Activated CD4-positive, CD25-positive, alpha-beta regulatory T cell treated with anti-CD3 and anti-CD28 coated beads, Interleukin-2, amount 50 U/mL, for 24 hours (primary cell): Measurements from ENCODE around the gene BRD1.
"Not testable (repeated sequence)": the region's sequence is repeated elsewhere in the genome, so short reads cannot be mapped to it uniquely, and the experiment has no call there.

Experiments
- ATAC-seq, 2 donors: fragments of 150-1000 bp; cut with Tn5 transposase; one replicate each; pipeline ENCODE4 v1.10.0; 2021; ENCODE audit warnings: mild to moderate bottlenecking in 1 of 2, moderate library complexity in 1 of 2

The BRD1 gene

DNA sequence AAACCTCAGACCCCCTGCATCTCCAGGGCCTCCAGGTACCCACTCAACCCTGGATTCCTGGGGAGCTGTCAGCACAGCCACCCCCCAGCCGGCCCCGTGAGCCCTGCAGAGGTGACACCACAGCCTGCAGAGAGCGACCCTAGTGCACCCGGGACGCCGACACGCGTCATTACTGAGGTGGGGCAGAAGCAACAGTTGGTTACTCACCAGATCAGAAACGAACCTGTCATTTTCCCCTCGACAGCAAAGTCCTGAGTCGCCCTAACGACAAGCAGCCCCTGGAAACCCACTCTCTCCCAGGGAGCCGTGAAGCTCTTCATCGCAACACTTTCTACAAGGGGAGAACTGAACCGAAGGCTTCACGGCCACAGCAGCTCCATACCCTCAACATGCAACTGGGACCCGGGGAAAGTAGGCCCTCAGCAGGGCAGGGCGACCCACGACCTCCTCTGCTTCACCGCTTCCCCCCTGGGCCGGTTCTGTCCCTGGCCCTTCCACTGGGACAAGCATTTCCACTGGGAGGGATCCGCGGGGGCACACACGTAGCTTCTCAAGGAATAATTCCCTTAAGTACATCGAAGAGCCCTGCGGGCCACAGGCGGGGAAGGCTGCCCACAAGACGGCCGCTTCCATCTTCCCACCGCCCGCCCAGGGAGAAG, 1.6 kb downstream of the BRD1 start:
- ATAC-seq = peak; percentile 80 to 84

GRCh38 chr22:49825436-49825835, 2.2 kb downstream of the BRD1 start:
- no peak for ATAC-seq

- no peak for ATAC-seq
These were observed 2.7 kb downstream of the BRD1 start for GRCh38 chr22:49824936-49825335.

- no peak for ATAC-seq
These were observed 3.3 kb downstream of the BRD1 start for GRCh38 chr22:49824185-49824925.

DNA sequence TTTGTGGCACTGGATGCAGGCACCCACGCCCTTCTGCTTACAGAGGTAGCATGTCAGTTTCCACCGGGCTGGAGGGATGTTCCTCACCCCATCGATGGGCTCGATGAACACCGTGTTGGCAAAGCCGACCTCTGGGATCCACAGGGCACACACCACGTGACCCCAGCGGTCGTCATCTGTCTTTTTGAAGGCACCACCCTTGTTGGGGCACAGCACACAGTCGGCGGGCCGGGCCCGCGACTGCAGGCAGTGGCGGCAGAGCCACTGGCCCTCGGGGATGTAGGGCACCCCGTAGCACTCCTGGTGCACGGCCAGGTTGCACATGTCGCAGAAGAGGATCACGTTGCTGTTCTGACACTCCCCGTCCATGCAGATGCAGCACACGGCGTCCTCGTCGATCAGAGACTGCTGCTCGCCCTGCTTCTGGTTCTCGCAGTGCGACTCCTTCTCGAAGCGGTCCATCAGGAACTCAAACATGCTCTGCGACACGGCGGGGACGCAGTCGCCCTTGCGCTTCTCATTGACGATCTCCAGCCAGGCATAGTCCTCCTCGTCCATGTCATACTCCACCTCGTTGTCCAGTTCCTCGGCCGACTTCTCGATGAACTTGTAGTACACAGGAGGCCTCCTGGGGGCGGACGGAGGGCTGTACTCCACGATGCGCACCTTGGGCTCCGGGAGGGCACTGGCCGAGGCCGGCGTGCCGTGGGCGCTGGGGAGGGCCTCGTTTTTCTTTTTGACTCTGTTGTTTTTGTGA, 4.2 kb downstream of the BRD1 start:
- ATAC-seq = no peak

- not testable (repeated sequence) for ATAC-seq
These were observed 5.9 kb downstream of the BRD1 start for GRCh38 chr22:49821741-49822140.

- no peak for ATAC-seq
These were observed 6.7 kb downstream of the BRD1 start for GRCh38 chr22:49820984-49821383.

DNA sequence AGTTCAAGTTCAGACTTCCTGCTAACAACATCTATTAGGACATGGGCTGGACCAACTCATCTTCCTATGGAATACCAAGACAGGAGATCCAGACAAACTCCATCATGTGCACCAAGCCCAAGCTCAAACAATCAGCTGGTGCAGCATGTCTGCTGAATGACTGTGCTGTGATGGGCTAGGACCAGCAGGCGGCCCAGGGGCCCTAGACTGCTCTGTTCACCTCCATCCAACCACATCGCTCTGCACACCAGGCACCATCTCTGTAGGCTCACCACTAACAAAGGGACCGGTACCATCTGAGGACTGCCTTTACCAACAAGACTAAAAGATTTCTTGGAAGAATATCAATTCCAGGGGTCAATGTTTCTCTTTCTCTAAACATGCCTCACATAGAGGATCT, 10.3 kb downstream of the BRD1 start:
- peak; percentile 24 to 38 for ATAC-seq

DNA sequence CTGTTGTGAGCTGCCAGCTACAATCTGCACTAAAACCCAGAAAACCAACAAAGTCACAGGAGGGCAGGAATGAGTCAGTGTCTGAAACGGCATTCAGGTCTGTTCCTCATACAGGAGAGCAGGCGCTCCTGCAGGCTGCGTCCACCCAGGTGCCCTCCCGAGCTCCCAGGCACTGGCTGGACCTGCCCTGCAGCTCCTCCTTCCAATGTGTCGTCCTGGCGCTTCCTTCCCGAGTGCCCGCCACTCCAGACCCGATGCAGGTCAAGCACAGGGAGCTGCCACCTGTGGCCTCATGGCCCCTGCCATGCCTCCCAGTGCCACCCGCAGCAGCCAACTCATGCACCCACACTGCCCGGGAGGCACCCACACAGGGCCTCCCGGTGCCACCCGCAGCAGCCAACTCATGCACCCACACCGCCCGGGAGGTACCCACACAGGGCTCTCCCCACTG, 12.0 kb downstream of the BRD1 start:
- ATAC-seq = peak; percentile 55 to 80

DNA sequence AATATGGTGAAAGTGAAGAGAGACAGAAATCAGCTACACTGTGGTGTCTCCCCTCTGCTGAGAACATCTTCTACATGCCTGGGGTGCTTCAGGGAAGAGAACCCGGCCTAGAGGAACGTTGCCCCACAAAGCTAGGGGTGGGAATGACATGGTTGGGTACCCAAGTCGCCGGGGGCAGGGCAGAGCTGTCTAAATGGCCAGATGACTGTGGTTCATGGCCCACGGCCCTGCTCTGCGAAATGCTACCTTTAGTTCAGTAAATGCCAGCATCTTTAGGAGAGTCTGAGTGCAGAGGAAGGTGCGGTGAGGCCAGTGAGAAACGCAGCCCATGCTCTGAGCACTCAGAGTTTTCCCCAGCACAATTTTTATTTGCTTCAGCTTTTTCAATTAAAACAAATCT, 12.8 kb downstream of the BRD1 start:
- no peak for ATAC-seq

GRCh38 chr22:49814164-49814686, 13.4 kb downstream of the BRD1 start:
- no peak for ATAC-seq

GRCh38 chr22:49812838-49813237, 14.8 kb downstream of the BRD1 start:
- no peak for ATAC-seq

DNA sequence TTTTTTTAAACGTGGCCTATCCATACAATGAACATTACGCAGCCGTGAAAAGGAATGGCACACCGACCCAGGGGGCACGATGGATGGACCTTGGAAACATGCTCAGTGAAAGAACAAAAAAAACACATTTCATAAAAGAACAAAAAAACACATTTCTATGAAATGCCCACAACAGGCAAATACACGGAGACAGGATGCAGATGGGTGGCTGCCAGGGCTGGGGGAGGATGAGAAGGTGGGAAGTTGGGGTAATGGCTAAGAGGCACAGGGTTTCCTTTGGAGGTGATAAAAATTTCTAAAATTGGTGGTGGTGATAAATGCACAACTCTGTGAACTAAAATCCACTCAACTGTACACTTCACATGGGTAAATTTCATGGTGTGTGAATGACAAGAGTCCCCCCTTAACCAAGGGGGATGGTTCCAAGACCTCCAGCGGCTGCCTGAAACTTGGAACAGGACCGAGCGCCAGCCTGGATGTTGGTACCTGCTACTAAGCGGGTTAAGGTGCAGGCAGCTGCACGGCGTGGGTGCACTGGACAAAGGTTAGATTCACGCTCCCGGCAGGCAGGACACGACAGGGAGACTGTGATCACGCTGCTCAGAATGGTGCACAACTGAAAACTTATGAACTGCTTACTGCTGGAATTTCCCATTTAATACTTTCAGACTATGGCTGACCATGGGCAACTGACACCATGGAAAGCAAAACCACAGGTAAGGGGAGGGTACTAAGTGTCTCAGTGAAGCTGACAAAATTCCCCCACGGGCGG, 16.5 kb downstream of the BRD1 start:
- no peak for ATAC-seq

DNA sequence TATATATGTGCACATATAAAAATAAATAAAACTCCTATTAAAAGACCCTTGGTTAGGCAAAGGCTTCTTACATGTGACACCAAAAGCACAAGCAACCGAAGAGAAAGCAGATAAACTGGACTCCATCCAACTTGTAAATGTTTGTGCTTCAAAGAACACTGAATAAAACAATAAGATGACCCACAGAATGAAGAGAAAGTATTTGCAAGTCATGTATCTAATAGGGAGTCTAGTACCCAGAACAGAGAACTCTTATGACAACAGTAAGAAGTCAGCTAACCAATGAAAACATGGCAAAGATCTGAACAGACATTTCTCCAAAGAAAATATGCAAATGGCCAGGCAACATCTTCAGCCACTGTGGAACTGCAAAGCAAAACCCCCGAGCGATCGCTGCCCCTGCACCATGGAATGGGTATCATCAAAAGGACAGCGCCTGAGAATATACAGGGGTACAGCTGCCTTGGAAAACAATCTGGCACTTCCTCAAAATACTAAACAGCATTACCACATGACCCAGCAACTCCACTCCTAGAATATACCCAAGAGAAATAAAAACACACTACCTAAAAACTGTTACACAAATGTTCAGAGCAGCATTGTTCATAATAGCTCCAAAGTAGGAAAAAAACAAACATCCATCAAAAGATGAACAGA, 17.2 kb downstream of the BRD1 start:
- ATAC-seq = peak in 1 of 2 donors; percentile 10

DNA sequence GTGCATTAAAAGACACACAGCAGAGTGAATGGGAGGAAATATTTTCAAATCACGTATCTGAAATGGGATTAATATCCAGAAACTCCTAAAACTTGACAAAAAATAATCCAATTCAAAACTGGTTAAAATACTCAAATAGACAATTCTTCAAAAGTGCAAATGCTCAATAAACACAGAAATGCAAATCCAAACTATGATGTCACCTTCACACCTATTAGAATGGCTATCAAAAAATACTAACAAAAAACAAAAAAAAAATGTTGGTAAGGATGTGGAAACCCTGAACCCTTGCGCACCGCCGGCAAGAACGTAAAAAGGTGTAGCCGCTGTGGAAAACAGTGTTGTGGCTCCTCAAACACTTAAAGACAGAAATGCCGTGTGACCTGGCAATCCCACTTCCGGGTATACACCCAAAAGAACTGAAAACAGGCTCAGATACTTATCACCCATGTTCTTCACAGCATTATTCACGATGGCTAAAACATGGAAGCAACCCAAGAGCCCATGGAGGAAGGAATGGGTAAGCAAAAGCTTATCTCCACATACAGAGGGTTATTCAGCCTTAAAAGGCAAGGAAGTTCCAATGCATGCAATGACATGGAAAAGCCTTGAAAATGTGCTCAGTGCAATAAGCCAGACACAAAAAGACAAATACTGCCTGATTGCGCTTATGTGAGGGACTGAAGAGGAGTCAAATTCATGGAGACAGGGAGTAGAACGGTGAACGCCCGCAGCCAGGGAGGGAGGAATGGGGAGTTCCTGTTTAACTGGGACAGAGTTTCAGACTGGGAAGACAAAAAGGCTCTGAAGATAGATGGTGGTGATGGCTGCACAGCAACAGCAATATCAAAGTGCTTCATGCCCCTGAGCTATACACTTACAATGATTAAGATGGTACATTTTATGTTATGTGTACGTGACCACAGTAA, 19.6 kb downstream of the BRD1 start:
- peak in 1 of 2 donors; percentile 30 for ATAC-seq

GRCh38 chr22:49807129-49807528, 20.5 kb downstream of the BRD1 start:
- ATAC-seq = no peak

DNA sequence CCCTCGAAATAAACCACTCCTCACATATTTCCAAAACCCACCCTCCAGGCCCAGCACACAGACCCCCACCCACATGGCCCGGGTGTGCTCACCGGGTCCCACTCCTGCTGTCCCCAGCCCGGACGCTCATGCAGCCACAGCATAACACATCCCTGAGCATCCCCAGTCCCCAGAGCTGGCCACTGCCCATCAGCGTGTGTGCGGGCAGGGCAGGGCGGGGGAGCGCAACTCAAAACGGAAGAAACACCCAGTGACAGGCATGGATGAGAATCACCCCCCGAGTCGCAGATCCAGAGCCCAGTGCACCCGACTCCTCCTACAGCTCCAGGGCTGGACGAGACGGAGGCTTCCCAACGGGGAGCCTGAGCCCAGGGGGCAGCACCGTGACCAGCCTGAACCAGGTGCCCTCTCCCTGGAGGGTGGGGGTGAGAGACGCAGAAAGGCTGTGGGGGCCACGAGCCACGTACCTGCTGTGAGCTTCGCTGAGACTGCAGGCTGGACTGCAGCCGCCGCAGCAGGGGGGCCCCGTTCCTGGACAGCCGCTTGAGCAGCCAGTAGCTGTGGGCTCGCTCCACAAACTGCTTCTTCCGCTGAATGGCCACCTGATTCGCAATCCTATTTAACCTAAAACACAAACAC, 23.8 kb downstream of the BRD1 start:
- no peak for ATAC-seq

- no peak for ATAC-seq
These were observed 24.5 kb downstream of the BRD1 start for GRCh38 chr22:49803134-49803533.

DNA sequence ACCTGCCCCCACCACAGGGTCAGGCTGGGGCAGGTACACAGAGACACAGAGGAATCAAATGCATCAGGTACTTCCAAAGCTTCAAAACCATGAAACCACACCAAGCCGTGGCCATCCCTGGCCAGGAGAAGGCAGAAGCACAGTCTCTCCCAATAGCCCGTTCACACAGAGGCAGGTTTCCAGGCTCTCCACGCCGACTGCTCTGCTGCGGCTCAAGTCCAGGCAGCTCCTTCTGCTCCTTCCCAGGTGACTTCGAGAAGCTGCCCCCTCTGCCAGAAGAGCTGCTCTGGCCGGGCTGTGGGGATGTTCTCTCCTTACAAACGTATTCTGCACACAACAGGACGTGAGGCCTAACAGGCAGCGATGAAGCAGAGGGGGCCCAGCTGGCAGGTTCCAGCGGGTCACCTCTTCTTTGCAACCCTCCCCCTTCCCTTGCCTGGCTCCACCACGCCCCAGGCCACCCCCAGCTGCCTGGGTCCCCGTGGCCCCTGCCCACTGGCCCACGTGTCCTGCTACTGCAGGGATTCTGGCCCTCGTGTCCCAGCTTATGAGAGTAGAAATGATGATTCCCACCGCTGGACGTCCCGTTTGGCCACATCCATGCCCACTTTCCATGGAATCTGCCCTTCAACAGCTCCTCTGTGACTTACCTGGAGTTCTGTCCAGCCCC, 26.1 kb downstream of the BRD1 start:
- no peak for ATAC-seq
